ENCODE measurements around the gene NNMT.

Gene NNMT

DNA sequence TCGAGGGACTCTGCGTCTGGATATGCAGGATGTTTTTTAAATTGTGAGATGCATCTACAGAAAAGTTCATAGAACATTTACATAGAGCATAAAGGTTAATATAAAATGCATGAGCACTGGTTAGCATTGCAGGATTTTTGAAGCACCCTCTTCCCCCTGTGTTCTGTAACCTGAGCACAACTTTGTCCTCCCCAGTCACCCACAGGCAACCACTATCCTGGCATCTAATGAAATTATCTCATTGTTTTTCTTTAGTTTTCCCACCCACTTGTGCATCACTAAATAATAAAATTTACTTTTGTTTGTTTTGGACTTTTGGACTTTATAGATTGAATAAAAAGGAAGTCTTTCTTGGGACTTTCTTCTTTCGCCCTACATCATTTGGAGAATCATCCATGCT, 10.0 kb upstream of the NNMT start:
- H4K20me1 ChIP-seq (ENCODE audit: control insufficient read depth, insufficient read depth, low read depth, low read length), result no peaks in the 10 kb centered on the region
- no peaks in the 10 kb centered on the region for H3K9me3 ChIP-seq (ENCODE audit: control insufficient read depth, insufficient read depth, low read length)
- H3K4me2 ChIP-seq (ENCODE audit: low read length), result no peak overlapping the region
- no peaks in the 10 kb centered on the region for H3F3A ChIP-seq (ENCODE audit: control insufficient read depth, insufficient read depth)
- no peak for TF ChIP-seq CTCF (IDR thresholded peaks at IDR 0.05; ENCODE audit: low read depth, low read length, poor library complexity, severe bottlenecking)
- TF ChIP-seq EZH2phosphoT487 (IDR thresholded peaks at IDR 0.05; ENCODE audit: borderline replicate concordance, low read length), result no peak
- H3K9me2 ChIP-seq (replicated peaks; ENCODE audit: control insufficient read depth, low read length), result no peaks in the 10 kb centered on the region
- H3K36me3 ChIP-seq (ENCODE audit: control insufficient read depth, low read length), result no peaks in the 10 kb centered on the region
- no peaks in the 10 kb centered on the region for H3K4me1 ChIP-seq (ENCODE audit: control insufficient read depth, low read length)
- H3K4me3 ChIP-seq (ENCODE audit: low read length), result no peak overlapping the region
- H3K27ac ChIP-seq (ENCODE audit: low read depth, low read length), result no peak overlapping the region
- no peaks in the 10 kb centered on the region for H3K79me2 ChIP-seq (ENCODE audit: control insufficient read depth, low read length)
- peaks cover 21% of the 10 kb centered on the region for H3K27me3 ChIP-seq (ENCODE audit: control insufficient read depth, low read length)

DNA sequence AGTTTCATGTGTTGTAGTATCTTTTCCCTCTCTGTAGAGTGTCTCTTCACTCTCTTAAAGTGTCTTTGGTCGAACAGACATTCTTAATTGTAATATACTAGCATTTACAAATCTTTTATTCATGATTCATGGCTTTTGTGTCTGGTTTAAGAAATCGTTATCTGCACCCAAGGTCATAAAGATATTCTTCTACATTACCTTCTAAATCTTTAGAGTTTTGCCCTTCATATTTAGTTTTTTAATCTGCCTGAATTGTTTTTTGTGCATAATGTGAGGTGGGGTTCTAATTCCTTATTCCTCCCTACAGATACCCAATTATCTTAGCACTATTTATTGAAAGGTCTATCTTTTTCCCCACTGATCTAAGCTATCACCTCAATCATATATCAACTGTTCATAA, 9.0 kb upstream of the NNMT start:
- no peak for TF ChIP-seq EZH2phosphoT487 (IDR thresholded peaks at IDR 0.05; ENCODE audit: borderline replicate concordance, low read length)
- no peak for TF ChIP-seq CTCF (IDR thresholded peaks at IDR 0.05; ENCODE audit: low read depth, low read length, poor library complexity, severe bottlenecking)
- Histone ChIP-seq H3K9me2 (replicated peaks; ENCODE audit: control insufficient read depth, low read length) (no peaks in the 10 kb centered on the region), H3K27ac (ENCODE audit: low read depth, low read length) (no peak overlapping the region), H3F3A (ENCODE audit: control insufficient read depth, insufficient read depth) (no peaks in the 10 kb centered on the region), H3K4me3 (ENCODE audit: low read length) (no peak overlapping the region), H3K4me1 (ENCODE audit: control insufficient read depth, low read length) (no peaks in the 10 kb centered on the region), H4K20me1 (ENCODE audit: control insufficient read depth, insufficient read depth, low read depth, low read length) (no peaks in the 10 kb centered on the region), H3K36me3 (ENCODE audit: control insufficient read depth, low read length) (no peaks in the 10 kb centered on the region), H3K27me3 (ENCODE audit: control insufficient read depth, low read length) (peaks cover 18% of the 10 kb centered on the region), H3K4me2 (ENCODE audit: low read length) (no peak overlapping the region), H3K79me2 (ENCODE audit: control insufficient read depth, low read length) (no peaks in the 10 kb centered on the region), H3K9me3 (ENCODE audit: control insufficient read depth, insufficient read depth, low read length) (no peaks in the 10 kb centered on the region)

GRCh38 chr11:114288136-114288535, 8.1 kb upstream of the NNMT start:
- no peak overlapping the region for H3K4me3 ChIP-seq (ENCODE audit: low read length)
- no peaks in the 10 kb centered on the region for H3K9me2 ChIP-seq (replicated peaks; ENCODE audit: control insufficient read depth, low read length)
- H3K27ac ChIP-seq (ENCODE audit: low read depth, low read length), result no peak overlapping the region
- H3K9me3 ChIP-seq (ENCODE audit: control insufficient read depth, insufficient read depth, low read length), result no peaks in the 10 kb centered on the region
- peaks cover 22% of the 10 kb centered on the region for H3K27me3 ChIP-seq (ENCODE audit: control insufficient read depth, low read length)
- H3K4me1 ChIP-seq (ENCODE audit: control insufficient read depth, low read length), result no peaks in the 10 kb centered on the region
- no peak overlapping the region for H3K4me2 ChIP-seq (ENCODE audit: low read length)
- no peaks in the 10 kb centered on the region for H3F3A ChIP-seq (ENCODE audit: control insufficient read depth, insufficient read depth)
- H3K79me2 ChIP-seq (ENCODE audit: control insufficient read depth, low read length), result no peaks in the 10 kb centered on the region
- no peaks in the 10 kb centered on the region for H3K36me3 ChIP-seq (ENCODE audit: control insufficient read depth, low read length)
- H4K20me1 ChIP-seq (ENCODE audit: control insufficient read depth, insufficient read depth, low read depth, low read length), result no peaks in the 10 kb centered on the region
- TF ChIP-seq CTCF (IDR thresholded peaks at IDR 0.05; ENCODE audit: low read depth, low read length, poor library complexity, severe bottlenecking) (no peak), EZH2phosphoT487 (IDR thresholded peaks at IDR 0.05; ENCODE audit: borderline replicate concordance, low read length) (no peak)

DNA sequence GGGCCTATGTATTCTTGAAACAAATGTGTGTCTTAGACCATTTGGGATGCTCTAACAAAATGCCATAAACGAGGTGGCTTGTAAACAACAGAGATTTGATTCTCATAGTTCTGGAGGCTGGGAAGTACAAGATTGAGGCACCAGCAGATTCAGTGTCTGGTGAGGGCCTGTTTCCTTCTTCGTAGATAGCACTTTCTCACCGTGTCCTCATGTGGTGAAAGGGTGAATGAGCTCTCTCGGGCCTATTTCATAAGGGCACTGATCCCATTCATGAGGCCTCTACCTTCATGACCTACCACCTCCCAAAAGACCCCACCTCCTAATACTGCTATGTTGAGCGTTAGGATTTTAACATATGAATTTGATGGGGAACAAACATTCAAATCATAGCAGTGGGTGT, 6.4 kb upstream of the NNMT start:
- Histone ChIP-seq H3K4me3 (ENCODE audit: low read length) (no peak overlapping the region), H3K9me3 (ENCODE audit: control insufficient read depth, insufficient read depth, low read length) (no peaks in the 10 kb centered on the region), H3K9me2 (replicated peaks; ENCODE audit: control insufficient read depth, low read length) (no peaks in the 10 kb centered on the region), H3K79me2 (ENCODE audit: control insufficient read depth, low read length) (no peaks in the 10 kb centered on the region), H3K27me3 (ENCODE audit: control insufficient read depth, low read length) (peaks cover 22% of the 10 kb centered on the region), H3K27ac (ENCODE audit: low read depth, low read length) (no peak overlapping the region), H3K4me1 (ENCODE audit: control insufficient read depth, low read length) (no peaks in the 10 kb centered on the region), H3K4me2 (ENCODE audit: low read length) (no peak overlapping the region), H3K36me3 (ENCODE audit: control insufficient read depth, low read length) (no peaks in the 10 kb centered on the region), H3F3A (ENCODE audit: control insufficient read depth, insufficient read depth) (no peaks in the 10 kb centered on the region), H4K20me1 (ENCODE audit: control insufficient read depth, insufficient read depth, low read depth, low read length) (no peaks in the 10 kb centered on the region)
- no peak for TF ChIP-seq EZH2phosphoT487 (IDR thresholded peaks at IDR 0.05; ENCODE audit: borderline replicate concordance, low read length)
- TF ChIP-seq CTCF (IDR thresholded peaks at IDR 0.05; ENCODE audit: low read depth, low read length, poor library complexity, severe bottlenecking), result no peak
